ENCODE data around the gene CIDEB.

The CIDEB gene

DNA sequence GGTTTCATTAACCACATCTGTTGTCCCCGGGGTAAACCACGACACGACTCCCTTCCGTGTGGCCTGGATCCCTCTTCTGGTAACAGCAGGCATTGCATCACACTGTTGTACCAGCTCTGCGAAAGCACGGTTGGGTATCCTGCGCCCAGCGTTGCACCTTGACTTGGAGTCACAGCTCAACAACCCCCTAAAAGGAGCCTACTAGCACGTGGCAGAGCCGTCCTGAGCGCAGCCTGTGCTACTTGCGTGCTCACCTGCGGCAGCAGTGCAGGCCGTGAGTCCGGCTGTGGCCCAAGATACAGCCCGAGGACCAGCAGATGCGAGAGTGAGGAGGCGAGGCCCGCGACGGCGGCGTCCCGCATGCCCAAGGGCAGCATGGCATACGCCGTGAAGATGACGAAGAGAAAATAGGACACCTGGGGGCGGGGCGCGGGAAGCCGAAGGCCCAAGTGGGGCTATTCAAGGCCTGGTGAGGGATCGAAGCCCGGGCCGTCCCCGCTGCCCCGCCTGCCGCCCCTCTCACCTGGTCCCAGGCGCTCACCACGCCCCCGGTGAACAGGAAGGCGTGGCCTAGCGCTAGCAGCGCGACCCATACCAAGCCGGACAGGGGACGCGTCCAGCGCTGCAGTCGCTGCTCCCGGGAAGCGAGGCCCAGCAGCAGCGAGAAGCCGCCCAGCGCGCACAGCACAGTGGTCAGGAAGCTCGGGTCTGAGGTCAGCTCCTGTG, 24.7 kb upstream of the CIDEB start:
- peak; percentile 89 for DNase-seq

GRCh38 chr14:24331731-24332267, 24.0 kb upstream of the CIDEB start:
- no peak for DNase-seq

DNA sequence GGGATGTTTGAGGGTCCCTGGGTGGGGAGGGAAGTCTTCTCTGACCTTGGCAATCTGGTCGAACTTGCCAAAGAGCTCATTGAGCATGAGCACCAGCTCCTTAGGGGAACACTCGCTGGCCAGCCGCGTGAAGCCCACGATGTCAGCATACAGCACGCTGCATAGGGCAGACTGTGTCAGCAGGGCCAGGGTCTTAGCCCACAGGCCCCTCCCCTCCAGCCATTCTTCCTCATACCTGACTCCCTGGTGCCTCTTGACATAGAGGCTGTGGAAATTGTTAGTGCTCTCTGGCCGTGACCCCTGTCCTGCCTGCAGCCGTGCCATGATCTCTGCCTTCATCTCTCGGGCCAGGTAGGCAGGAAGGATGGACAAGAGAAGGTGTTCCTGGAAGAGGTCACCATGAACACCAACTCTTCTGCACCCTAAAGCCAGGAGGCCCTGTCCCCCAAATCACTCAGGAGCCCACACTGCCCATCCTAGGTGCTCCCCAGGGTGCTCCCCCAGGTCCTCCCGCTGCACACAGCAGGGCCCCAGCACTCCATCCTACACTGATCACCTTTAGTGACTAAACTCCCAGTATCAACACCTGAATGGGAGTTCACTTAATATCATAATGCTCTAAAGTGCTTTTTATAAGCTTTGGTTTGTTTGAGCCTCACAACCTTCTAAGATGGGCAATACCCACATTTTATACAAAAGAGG, 23.3 kb upstream of the CIDEB start:
- no peak for DNase-seq

DNA sequence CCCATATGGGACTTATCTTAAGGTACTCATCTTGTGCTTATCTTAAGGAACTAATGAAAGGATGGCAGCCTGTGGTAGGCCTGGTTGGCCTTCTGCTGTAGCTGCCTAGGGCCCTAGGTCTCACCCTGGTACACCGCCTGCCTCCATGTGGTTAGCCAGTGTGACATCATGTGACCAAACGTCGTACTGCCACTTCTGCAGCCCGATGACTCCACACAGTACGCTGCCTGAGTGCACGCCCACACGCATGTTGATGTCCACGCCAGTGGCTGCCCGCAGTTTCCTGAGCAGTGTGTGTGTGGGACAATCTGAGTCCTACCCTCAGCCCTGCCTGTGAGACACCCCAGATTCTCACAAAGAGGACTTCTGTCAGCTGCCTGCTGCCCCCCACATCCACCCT, 22.0 kb upstream of the CIDEB start:
- DNase-seq, result no peak

DNA sequence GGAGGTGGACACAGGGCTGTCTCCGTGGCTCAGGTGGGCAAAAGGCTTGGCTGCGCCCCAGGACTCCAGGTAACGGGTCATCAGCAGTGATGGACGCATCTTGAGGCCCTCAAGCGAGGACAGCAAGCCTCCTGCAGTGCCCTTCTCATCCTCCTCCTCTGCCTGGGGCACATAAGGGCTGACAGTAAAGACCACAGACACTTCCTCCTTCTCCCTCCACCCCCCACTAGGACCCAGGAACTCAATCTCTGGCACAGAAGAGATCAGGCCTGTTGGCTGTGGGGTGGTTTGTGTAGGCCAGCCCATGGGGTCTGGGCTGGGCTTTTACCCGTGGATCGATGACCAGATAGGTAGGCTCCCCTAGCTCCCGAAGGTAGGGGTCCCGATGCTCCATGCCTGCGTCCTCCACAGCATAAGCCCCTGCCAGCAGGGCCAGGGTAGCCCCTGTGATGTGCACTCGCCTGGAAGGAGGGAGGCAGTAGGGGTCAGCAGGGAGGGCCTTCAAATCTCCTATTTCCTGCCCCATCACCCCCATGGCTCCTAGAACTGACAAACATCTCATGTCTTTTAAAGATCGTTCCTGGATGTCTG, 21.4 kb upstream of the CIDEB start:
- DNase-seq, result no peak

DNA sequence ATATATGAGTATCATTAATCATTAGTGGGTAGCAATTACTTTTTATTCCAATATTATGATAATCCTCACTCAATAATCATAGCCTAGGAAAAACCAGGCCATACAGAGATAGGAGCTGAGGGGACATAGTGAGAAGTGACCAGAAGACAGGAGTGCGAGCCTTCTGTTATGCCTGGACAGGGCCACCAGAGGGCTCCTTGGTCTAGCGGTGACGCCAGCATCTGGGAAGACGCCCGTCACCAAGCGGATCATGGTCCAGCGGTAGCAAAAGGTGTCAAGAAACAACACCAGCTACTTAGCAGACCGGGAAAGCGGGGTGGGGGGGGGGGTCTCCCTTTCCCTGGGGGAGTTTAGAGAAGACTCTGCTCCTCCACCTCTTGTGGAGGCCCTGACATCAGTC, 20.1 kb upstream of the CIDEB start:
- peak; percentile 42 for DNase-seq

DNA sequence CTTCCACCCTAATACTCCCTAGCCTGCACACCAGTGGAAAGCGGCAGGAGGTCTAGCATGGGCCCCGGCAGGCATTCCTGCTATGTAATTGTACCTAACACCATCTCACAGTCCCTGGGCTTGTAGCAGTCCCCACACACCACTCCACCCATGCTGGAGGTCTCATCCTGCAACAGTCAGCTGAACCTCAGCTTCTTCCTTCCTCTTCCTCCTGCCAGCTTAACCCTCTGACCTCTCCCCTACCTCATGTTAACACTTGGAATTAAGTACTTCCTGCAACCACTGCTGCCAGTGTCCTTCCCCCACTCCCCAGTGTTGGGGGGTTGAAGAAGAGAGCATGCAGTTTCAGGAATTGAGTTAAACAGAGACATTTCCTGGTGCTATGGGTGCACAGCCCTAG, 19.5 kb upstream of the CIDEB start:
- no peak for DNase-seq

GRCh38 chr14:24325963-24326362, 18.2 kb upstream of the CIDEB start:
- no peak for DNase-seq

DNA sequence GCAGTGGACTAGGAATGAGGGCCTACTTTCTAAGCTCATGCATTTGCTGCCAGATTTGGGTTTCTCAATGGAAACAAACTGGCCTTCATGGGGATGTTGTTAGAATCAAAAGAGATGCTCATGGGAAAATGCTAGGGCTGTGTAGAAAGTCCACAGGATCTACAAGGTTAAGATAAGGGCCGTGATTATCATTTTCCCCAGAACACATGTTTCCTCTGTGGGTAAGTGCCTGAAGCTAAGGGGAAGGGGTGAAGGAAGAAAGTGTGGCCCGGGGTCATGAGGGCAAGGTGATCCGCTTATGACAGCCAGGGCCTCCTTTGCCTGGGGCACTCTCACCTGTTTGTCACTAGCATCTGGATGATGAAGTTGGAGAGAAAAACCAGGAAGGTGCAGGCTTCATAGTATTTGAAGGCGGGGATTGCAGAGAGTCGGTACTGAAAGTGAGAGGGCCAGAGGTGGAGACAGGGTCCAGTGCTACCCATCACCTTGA, 17.3 kb upstream of the CIDEB start:
- no peak for DNase-seq

DNA sequence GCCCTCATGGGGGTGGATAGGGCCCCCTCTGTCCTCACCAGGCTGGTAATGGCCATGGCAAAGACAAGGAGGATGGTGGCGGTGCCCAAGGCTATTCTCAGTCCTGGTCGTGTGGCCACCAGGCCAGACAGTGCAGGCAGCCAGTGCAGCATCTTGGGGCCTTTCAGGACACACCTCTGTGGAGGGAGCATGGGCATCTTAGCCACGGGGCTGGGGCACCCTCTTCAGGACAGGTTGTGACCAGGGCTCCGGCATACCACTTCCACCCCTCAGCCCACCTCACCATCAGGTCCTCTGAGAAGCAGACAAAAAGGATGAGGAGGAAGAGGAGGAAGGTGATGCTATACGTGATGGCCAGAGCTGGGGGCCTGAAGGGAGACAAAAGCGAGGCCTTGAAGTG, 16.2 kb upstream of the CIDEB start:
- DNase-seq, result no peak

- no peak for DNase-seq
These were observed 15.6 kb upstream of the CIDEB start for GRCh38 chr14:24323341-24323740.

DNA sequence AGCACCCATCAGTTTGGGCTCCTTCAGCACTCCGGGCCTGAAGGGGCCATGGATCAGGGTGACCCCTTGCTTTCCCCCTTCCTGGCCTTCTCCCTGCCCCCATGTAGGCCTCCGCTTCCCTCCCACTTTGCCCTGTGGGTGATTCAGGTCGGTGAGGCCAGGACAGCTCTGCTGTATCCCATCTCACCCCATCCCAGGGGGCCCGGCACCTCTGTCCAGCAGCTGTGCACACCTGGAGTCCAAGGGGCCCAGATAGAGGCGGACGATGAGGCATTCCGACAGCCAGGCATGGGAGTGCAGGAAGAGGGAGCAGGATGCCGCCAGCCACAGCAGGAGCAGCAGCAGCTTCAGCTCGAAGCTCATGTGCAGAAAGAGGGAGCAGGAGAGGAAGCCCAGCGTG, 14.9 kb upstream of the CIDEB start:
- no peak for DNase-seq

GRCh38 chr14:24321212-24321975, 13.6 kb upstream of the CIDEB start:
- DNase-seq, result no peak

GRCh38 chr14:24317141-24317928, 9.6 kb upstream of the CIDEB start:
- DNase-seq, result no peak

DNA sequence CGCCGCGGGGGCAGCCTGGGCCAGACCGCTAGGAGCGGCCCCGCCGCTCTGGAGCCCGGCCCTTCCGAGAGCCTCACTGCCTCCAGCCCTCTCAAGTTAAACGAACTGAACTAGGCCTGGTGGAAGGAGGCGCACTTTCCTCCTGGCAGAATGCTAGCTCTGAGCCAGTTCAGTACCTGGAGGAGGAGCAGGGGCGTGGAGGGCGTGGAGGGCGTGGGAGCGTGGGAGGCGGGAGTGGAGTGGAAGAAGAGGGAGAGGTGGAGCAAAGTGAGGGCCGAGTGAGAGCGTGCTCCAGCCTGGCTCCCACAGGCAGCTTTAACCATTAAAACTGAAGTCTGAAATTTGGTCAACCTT, 8.8 kb upstream of the CIDEB start:
- no peak for DNase-seq

DNA sequence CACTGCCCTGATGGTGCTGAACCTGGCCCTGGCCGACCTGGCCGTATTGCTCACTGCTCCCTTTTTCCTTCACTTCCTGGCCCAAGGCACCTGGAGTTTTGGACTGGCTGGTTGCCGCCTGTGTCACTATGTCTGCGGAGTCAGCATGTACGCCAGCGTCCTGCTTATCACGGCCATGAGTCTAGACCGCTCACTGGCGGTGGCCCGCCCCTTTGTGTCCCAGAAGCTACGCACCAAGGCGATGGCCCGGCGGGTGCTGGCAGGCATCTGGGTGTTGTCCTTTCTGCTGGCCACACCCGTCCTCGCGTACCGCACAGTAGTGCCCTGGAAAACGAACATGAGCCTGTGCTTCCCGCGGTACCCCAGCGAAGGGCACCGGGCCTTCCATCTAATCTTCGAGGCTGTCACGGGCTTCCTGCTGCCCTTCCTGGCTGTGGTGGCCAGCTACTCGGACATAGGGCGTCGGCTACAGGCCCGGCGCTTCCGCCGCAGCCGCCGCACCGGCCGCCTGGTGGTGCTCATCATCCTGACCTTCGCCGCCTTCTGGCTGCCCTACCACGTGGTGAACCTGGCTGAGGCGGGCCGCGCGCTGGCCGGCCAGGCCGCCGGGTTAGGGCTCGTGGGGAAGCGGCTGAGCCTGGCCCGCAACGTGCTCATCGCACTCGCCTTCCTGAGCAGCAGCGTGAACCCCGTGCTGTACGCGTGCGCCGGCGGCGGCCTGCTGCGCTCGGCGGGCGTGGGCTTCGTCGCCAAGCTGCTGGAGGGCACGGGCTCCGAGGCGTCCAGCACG, 8.2 kb upstream of the CIDEB start:
- DNase-seq, result peak; percentile 49

DNA sequence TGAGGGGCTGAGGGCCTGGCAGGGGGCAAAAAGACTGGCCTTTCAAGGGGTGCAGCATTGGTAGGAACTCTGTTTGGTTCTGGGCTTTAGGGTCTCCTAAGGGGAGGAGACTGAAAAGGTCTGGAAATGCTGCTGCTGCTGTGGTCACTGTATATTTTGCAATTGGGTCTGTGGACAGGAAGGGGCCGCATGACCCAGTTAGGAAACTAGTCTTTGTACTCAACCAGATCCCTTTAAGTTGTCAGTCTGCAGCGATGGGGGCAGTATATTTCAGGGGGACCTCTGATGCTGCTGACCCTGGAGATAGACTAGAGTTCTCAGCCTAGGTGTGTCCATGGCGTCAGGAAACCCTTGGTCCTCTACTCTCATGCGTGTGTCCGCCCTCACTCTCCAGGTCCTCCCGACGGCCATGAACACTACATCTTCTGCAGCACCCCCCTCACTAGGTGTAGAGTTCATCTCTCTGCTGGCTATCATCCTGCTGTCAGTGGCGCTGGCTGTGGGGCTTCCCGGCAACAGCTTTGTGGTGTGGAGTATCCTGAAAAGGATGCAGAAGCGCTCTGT, 7.5 kb upstream of the CIDEB start:
- DNase-seq, result no peak

DNA sequence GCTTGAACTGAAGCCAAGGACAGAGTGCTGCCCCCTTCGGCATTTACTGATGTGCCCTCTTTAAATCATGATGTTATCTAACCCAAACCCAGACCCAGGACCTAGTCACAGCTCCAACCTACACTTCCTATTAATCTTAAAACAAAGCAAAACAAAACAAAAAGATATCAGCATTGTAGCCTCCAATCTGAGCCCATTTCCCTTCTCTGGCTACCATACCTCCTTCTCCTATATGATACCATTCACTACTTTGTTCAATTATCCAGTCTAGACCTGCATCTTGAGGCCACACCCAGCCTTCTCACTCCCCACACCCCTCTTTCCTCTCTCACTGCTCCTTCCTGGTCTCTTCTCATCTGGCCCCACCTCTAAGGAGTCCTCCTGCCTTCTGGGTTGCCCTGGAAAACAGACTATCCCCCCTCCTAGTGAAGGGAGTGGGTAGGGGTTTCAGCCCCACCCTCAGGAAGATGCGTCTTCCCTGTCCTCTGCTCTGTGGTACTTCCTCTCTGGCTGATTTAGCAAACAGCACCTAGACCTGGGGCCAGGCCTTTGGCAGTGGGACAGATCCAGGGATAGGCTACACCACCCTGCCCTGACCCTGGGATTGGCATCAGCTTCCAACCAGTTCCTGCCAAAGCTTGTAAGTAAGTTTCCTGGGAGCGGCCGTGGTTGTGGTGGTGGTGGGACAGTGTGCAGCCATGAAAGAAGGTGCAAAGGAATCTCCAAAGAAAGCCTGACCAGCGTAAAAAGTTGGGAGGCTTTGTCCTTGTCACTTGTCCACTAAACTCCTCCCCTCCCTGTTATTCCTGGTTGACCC, 6.8 kb upstream of the CIDEB start:
- no peak for DNase-seq

DNA sequence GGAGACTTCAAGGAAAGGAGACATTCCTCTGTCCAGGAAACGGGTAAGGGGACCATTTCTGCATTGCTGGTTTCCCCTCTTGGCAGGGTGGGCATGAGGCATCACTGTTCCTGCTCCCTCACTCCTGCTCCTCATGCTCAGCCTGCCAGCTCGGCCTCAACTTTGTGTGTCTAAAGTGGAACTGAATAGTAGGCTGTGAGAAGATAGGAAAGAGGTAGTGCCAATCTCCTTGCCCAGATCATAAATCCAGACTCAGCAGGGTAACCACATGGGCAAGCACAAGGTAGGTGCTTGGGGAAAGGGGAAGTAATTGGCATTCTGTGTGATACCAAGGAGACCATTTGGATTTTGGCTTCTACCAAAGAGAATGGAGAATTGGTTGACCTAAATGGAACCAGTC, 6.1 kb upstream of the CIDEB start:
- DNase-seq, result no peak

Data from NCI-H69 (cell line).